ENCODE measurements around the gene MMD. TPM values are rescaled to one million over a fixed set of nuclear protein-coding genes. Genes with fewer than 3 reads are reported as not detected.

MMD gene
- total RNA-seq, 2 experiments from 2014 or later: 15.3 to 17.4 TPM

GRCh38 chr17:55458978-55459377 is 37.3 kb upstream of the MMD start:
- CTCF ChIA-PET: no interaction called here
- Mint-ChIP-seq H3K36me3 (ENCODE audit: low read depth) (no peaks in the 10 kb centered on the region), H3K9me3 (no peaks in the 10 kb centered on the region), H3K4me1 (ENCODE audit: low read depth) (no peaks in the 10 kb centered on the region), H3K27me3 (peaks cover under 1% of the 10 kb centered on the region), H3K4me3 (no peak overlapping the region), H3K27ac (no peak overlapping the region)
- H3K9me3 ChIP-seq (ENCODE audit: control insufficient read depth in 1 of 2, insufficient read depth in 1 of 2, low read length in 2 of 2): peaks cover 0 to 6% of the 10 kb centered on the region in 2 experiments
- TF ChIP-seq, protein P1, sequence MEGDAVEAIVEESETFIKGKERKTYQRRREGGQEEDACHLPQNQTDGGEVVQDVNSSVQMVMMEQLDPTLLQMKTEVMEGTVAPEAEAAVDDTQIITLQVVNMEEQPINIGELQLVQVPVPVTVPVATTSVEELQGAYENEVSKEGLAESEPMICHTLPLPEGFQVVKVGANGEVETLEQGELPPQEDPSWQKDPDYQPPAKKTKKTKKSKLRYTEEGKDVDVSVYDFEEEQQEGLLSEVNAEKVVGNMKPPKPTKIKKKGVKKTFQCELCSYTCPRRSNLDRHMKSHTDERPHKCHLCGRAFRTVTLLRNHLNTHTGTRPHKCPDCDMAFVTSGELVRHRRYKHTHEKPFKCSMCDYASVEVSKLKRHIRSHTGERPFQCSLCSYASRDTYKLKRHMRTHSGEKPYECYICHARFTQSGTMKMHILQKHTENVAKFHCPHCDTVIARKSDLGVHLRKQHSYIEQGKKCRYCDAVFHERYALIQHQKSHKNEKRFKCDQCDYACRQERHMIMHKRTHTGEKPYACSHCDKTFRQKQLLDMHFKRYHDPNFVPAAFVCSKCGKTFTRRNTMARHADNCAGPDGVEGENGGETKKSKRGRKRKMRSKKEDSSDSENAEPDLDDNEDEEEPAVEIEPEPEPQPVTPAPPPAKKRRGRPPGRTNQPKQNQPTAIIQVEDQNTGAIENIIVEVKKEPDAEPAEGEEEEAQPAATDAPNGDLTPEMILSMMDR (IDR thresholded peaks at IDR 0.05): no peak
- H3K4me3 ChIP-seq (ENCODE audit: low read length): no peak overlapping the region
- no peaks in the 10 kb centered on the region for H3K36me3 ChIP-seq (ENCODE audit: insufficient read depth, low read length)
- intact Hi-C loops (cut with DNase I, micrococcal nuclease): no loop called here
- ATAC-seq (ENCODE audit: poor library complexity): no peak
- peaks cover 0 to 3% of the 10 kb centered on the region in 2 experiments for H3K27me3 ChIP-seq (ENCODE audit: control insufficient read depth in 1 of 2, insufficient read depth in 2 of 2, low read length in 2 of 2)
- H3K27ac ChIP-seq (ENCODE audit: low read depth in 1 of 2, low read length in 2 of 2): no peak overlapping the region
- POLR2A ChIA-PET: no interaction called here
- peak in 2 of 14 experiments; percentile 9 to 22 for DNase-seq
- H3K4me1 ChIP-seq (ENCODE audit: insufficient read depth, low read length): peaks cover 4% of the 10 kb centered on the region

- ChIA-PET CTCF (no interaction called here), POLR2A (no interaction called here)
- Mint-ChIP-seq H3K27me3 (peaks cover 4% of the 10 kb centered on the region), H3K9me3 (no peaks in the 10 kb centered on the region), H3K4me1 (ENCODE audit: low read depth) (no peaks in the 10 kb centered on the region), H3K36me3 (ENCODE audit: low read depth) (no peaks in the 10 kb centered on the region), H3K4me3 (no peak overlapping the region), H3K27ac (no peak overlapping the region)
- ATAC-seq (ENCODE audit: poor library complexity) (no peak), DNase-seq (peak in 1 of 14 experiments; percentile 11)
- TF ChIP-seq, protein P1 (IDR thresholded peaks at IDR 0.05): no peak
- H3K9me3 ChIP-seq (ENCODE audit: control insufficient read depth in 1 of 2, insufficient read depth in 1 of 2, low read length in 2 of 2): peaks cover 0 to 6% of the 10 kb centered on the region in 2 experiments
- peaks cover 0 to 3% of the 10 kb centered on the region in 2 experiments for H3K27me3 ChIP-seq (ENCODE audit: control insufficient read depth in 1 of 2, insufficient read depth in 2 of 2, low read length in 2 of 2)
- no peaks in the 10 kb centered on the region for H3K36me3 ChIP-seq (ENCODE audit: insufficient read depth, low read length)
- no peak overlapping the region for H3K4me3 ChIP-seq (ENCODE audit: low read length)
- H3K4me1 ChIP-seq (ENCODE audit: insufficient read depth, low read length): peaks cover 4% of the 10 kb centered on the region
- H3K27ac ChIP-seq (ENCODE audit: low read depth in 1 of 2, low read length in 2 of 2): no peak overlapping the region
- intact Hi-C loops (cut with DNase I, micrococcal nuclease): no loop called here
Measured at GRCh38 chr17:55458287-55458900, 36.8 kb upstream of the MMD start.

DNA sequence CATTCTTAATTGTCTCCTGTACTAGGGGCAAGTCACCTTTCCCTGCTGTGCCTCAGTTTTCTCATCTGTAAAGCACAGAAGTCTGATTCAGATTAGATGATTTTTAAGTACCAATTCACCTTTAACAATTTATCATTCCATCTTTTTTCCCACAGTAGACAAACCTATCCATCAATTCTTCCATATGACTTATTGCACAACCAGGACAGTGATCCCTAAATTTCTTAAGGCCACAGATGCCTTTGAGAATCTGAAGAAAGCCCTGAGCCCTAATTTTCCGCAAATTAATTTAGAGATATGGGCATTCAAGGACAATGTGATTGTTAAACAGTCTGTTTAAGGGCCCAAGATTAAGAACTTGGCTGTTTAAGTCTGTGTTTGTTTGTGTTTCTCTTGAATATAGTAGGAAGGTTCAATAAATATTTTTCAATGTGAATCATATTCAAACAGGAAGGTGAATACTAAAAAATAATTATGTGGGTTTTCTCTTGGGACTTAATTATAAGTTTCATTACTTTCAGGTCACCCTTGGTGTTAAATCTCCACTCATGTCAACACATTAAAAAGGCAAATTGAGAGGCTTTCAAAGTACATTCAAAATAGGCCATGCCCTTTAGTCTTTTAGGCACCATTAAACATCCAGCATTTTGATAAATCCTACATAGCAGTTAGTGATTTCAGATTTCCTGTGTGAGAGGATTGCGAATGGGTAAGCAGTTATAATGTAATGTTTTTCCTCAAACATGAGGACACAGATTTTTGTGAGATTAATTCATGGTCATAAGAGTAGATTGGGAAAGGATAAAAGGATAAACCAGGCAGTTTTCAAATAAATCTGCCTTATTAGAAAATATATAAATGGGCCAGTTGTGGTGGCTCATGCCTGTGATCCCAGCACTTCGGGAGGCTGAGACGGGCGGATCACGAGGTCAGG is 34.9 kb upstream of the MMD start:
- H3K4me3 Mint-ChIP-seq: no peak overlapping the region
- no peak for DNase-seq
- H3K27me3 Mint-ChIP-seq: peaks cover 4% of the 10 kb centered on the region
- ATAC-seq (ENCODE audit: poor library complexity): no peak
- H3K4me1 ChIP-seq (ENCODE audit: insufficient read depth, low read length): peaks cover 4% of the 10 kb centered on the region
- intact Hi-C loops (cut with DNase I, micrococcal nuclease): no loop called here
- H3K4me3 ChIP-seq (ENCODE audit: low read length): no peak overlapping the region
- POLR2A ChIA-PET: no interaction called here
- no peaks in the 10 kb centered on the region for H3K36me3 ChIP-seq (ENCODE audit: insufficient read depth, low read length)
- no peak overlapping the region for H3K27ac Mint-ChIP-seq
- no peaks in the 10 kb centered on the region for H3K4me1 Mint-ChIP-seq (ENCODE audit: low read depth)
- TF ChIP-seq, protein P1 (IDR thresholded peaks at IDR 0.05): no peak
- peaks cover 0 to 3% of the 10 kb centered on the region in 2 experiments for H3K27me3 ChIP-seq (ENCODE audit: control insufficient read depth in 1 of 2, insufficient read depth in 2 of 2, low read length in 2 of 2)
- CTCF ChIA-PET: no interaction called here
- H3K9me3 Mint-ChIP-seq: no peaks in the 10 kb centered on the region
- no peak overlapping the region for H3K27ac ChIP-seq (ENCODE audit: low read depth in 1 of 2, low read length in 2 of 2)
- H3K36me3 Mint-ChIP-seq (ENCODE audit: low read depth): no peaks in the 10 kb centered on the region
- H3K9me3 ChIP-seq (ENCODE audit: control insufficient read depth in 1 of 2, insufficient read depth in 1 of 2, low read length in 2 of 2): peaks cover 0 to 6% of the 10 kb centered on the region in 2 experiments

All from CD4-positive, alpha-beta T cell (primary cell).